ENCODE results near the gene TTLL3. TPM values are rescaled to one million over a fixed set of nuclear protein-coding genes. Genes with fewer than 3 reads are reported as not detected.
A peak's percentile ranks its signal among the peaks of the same experiment; 100 is the strongest.

The TTLL3 gene
- polyA plus RNA-seq, 3 donors = 1.1 to 196 (median 1.8) TPM

DNA sequence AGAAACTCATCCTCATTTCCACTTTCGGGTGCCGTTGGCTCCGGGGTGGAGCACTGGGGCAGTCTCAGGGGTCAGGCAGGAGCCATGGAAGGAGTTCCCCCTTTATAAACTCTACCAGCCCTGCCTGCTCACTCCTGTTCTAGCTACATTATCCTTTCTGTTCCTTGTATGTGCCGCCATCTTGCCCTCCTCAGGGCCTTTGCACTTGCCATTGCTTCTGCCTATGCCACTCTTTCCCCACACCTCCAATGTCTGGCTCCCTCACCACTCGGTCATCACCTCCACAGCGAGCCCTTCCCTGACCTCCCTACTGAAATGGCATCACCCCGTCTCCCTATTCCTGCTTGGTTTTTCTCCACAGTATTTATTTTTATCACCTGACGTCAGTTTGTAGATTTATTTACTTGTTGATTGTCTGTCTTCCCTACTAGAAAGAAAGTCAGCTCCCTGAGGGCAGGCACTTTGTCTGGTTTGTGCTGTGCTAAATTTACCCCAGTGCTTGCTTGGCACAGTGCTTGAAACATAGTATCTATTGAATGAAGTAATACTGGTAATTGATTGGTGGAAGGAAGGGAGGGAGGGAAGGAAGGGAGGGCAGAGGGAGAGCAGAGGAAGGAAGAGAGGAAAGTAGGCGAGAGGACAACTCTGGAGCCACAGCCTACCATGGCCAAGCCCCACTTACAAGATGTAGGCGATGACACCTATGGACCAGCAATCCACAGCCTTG lies 49.1 kb upstream of the TTLL3 start:
- Histone ChIP-seq H4K20me1 (ENCODE audit: insufficient read depth, low read length) (peaks cover 46% of the 10 kb centered on the region), H3K4me2 (replicated peaks; ENCODE audit: extremely low read depth, low read length, poor library complexity, severe bottlenecking) (no peak overlapping the region), H2AFZ (ENCODE audit: insufficient read depth, low read depth, low read length, poor library complexity, severe bottlenecking) (no peak overlapping the region), H3K9ac (ENCODE audit: insufficient read depth, low read length, poor library complexity, severe bottlenecking) (no peak overlapping the region), H3K79me2 (ENCODE audit: insufficient read depth, low read length) (no peaks in the 10 kb centered on the region), H3K27ac (ENCODE audit: low read depth in 1 of 2, low read length in 2 of 2) (no peak overlapping the region), H3K9me3 (replicated peaks in 1 of 2; ENCODE audit: control insufficient read depth in 1 of 2, insufficient read depth in 1 of 2, low read length in 2 of 2) (no peaks in the 10 kb centered on the region), H3K27me3 (ENCODE audit: control insufficient read depth in 2 of 2, insufficient read depth in 2 of 2, low read length in 2 of 2) (no peaks in the 10 kb centered on the region), H3K4me3 (replicated peaks in 1 of 3; ENCODE audit: low read depth in 2 of 3, low read length in 3 of 3) (no peak overlapping the region), H3K4me1 (ENCODE audit: control insufficient read depth in 1 of 2, insufficient read depth in 2 of 2, low read length in 2 of 2) (peaks cover under 1 to 2% of the 10 kb centered on the region in 2 donors), H3K36me3 (replicated peaks in 1 of 2; ENCODE audit: control insufficient read depth in 1 of 2, insufficient read depth in 2 of 2, low read length in 2 of 2) (peaks cover 65 to 95% of the 10 kb centered on the region in 2 donors)
- Mint-ChIP-seq H3K27me3 (ENCODE audit: low read depth in 3 of 3) (peaks cover 0 to 4% (median 0%) of the 10 kb centered on the region in 3 donors), H3K4me1 (peaks cover 3% of the 10 kb centered on the region), H3K9me3 (peaks cover 0 to 7% (median 0%) of the 10 kb centered on the region in 7 donors), H3K27ac (peak overlapping the region in 2 of 7 donors; percentile 49 to 61), H3K4me3 (no peak overlapping the region), H3K36me3 (peaks cover 76 to 93% of the 10 kb centered on the region in 2 donors)
- DNase-seq = no peak
- TF ChIP-seq CTCF (IDR thresholded peaks at IDR 0.05) = no peak
- intact Hi-C loops (cut with micrococcal nuclease) = no loop called here
- 95% methylated on average over 4 of the region's 10 CpGs for WGBS (ENCODE audit: insufficient coverage)

DNA sequence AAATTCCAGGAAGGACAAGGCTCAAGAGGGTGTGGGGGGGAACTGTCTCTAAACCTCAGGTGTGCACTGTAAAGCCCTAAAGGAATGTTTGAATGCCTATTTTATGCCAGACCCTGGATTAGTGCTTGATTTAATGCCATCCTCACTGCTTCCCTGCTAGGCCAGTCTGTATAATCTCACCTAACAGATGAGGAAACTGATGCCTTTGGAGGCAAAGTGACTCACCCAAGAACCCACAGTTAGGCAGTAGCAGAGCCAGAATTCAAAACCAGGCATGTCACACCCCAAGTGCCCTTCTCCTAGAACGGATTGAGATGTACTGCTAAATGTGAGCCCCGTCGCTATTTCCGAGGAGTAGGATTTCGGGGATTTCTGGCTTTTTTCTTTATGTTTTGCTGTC lies 48.1 kb upstream of the TTLL3 start:
- Histone ChIP-seq H2AFZ (ENCODE audit: insufficient read depth, low read depth, low read length, poor library complexity, severe bottlenecking) (no peak overlapping the region), H3K9me3 (replicated peaks in 1 of 2; ENCODE audit: control insufficient read depth in 1 of 2, insufficient read depth in 1 of 2, low read length in 2 of 2) (no peaks in the 10 kb centered on the region), H3K79me2 (ENCODE audit: insufficient read depth, low read length) (no peaks in the 10 kb centered on the region), H3K9ac (ENCODE audit: insufficient read depth, low read length, poor library complexity, severe bottlenecking) (no peak overlapping the region), H3K27me3 (ENCODE audit: control insufficient read depth in 2 of 2, insufficient read depth in 2 of 2, low read length in 2 of 2) (no peaks in the 10 kb centered on the region), H3K4me3 (replicated peaks in 1 of 3; ENCODE audit: low read depth in 2 of 3, low read length in 3 of 3) (no peak overlapping the region), H3K27ac (ENCODE audit: low read depth in 1 of 2, low read length in 2 of 2) (no peak overlapping the region), H3K4me1 (ENCODE audit: control insufficient read depth in 1 of 2, insufficient read depth in 2 of 2, low read length in 2 of 2) (peaks cover 8 to 11% of the 10 kb centered on the region in 2 donors), H3K4me2 (replicated peaks; ENCODE audit: extremely low read depth, low read length, poor library complexity, severe bottlenecking) (no peak overlapping the region), H3K36me3 (replicated peaks in 1 of 2; ENCODE audit: control insufficient read depth in 1 of 2, insufficient read depth in 2 of 2, low read length in 2 of 2) (peaks cover 60 to 92% of the 10 kb centered on the region in 2 donors), H4K20me1 (ENCODE audit: insufficient read depth, low read length) (peaks cover 41% of the 10 kb centered on the region)
- no peak for TF ChIP-seq CTCF (IDR thresholded peaks at IDR 0.05)
- Mint-ChIP-seq H3K27me3 (ENCODE audit: low read depth in 3 of 3) (peaks cover 0 to 3% (median 0%) of the 10 kb centered on the region in 3 donors), H3K36me3 (peaks cover 72 to 91% of the 10 kb centered on the region in 2 donors), H3K9me3 (peaks cover 0 to 7% (median 0%) of the 10 kb centered on the region in 7 donors), H3K4me3 (no peak overlapping the region), H3K27ac (peak overlapping the region in 1 of 7 donors; percentile 49), H3K4me1 (peaks cover 13% of the 10 kb centered on the region)
- intact Hi-C loops (cut with micrococcal nuclease) = no loop called here
- 100% methylated on average over 5 of the region's 5 CpGs for WGBS (ENCODE audit: insufficient coverage)
- no peak for DNase-seq

Data from CD14-positive monocyte (primary cell).